ENCODE data around the gene ABCA3. TPM values are rescaled to one million over a fixed set of nuclear protein-coding genes. Genes with fewer than 3 reads are reported as not detected.

ABCA3 gene
- total RNA-seq, 6 donors from 2014 or later = 337 to 619 (median 455) TPM

GRCh38 chr16:2280461-2280860, 60.1 kb downstream of the ABCA3 start:
- H3K36me3 ChIP-seq = peaks cover 21 to 88% (median 79%) of the 10 kb centered on the region in 4 donors
- H3K9me3 ChIP-seq = no peaks in the 10 kb centered on the region
- no peak overlapping the region for H3K4me3 ChIP-seq
- 67 to 90% methylated on average over 1 to 7 of the region's 8 CpGs for WGBS, 2 donors
- H3K27me3 ChIP-seq = no peaks in the 10 kb centered on the region
- no peak for ATAC-seq (ENCODE audit: low FRiP score in 2 of 2)
- TF ChIP-seq POLR2AphosphoS5 (IDR thresholded peaks at IDR 0.05) (no peak), POLR2A (IDR thresholded peaks at IDR 0.05) (no peak), CTCF (IDR thresholded peaks at IDR 0.05) (no peak), EP300 (IDR thresholded peaks at IDR 0.05) (no peak)
- no peak overlapping the region for H3K27ac ChIP-seq
- H3K4me1 ChIP-seq = no peaks in the 10 kb centered on the region
- no peak for DNase-seq

- TF ChIP-seq POLR2A (IDR thresholded peaks at IDR 0.05) = no peak
- TF ChIP-seq POLR2AphosphoS5 (IDR thresholded peaks at IDR 0.05) = no peak
- Histone ChIP-seq H3K4me3 (no peak overlapping the region), H3K4me1 (no peaks in the 10 kb centered on the region), H3K9me3 (no peaks in the 10 kb centered on the region), H3K27ac (no peak overlapping the region), H3K27me3 (no peaks in the 10 kb centered on the region), H3K36me3 (peaks cover 16 to 75% (median 68%) of the 10 kb centered on the region in 4 donors)
- DNase-seq (no peak), ATAC-seq (ENCODE audit: low FRiP score in 2 of 2) (no peak)
- WGBS, 2 donors = 80 to 88% methylated on average over 6 to 26 of the region's 26 CpGs
These were observed 61.4 kb downstream of the ABCA3 start for GRCh38 chr16:2278956-2279800.

GRCh38 chr16:2278272-2278608, 62.3 kb downstream of the ABCA3 start:
- whole genome bisulfite sequencing, 2 donors = 94% methylated on average over 14 of the region's 14 CpGs; no CpG with 5 or more reads in 1 of the 2 donors

GRCh38 chr16:2277466-2278271, 62.9 kb downstream of the ABCA3 start:
- Histone ChIP-seq H3K36me3 (peaks cover 16 to 60% (median 54%) of the 10 kb centered on the region in 4 donors), H3K9me3 (no peaks in the 10 kb centered on the region), H3K4me3 (no peak overlapping the region), H3K27me3 (no peaks in the 10 kb centered on the region), H3K4me1 (peaks cover 0 to under 1% (median 0%) of the 10 kb centered on the region in 4 donors), H3K27ac (no peak overlapping the region)
- WGBS, 2 donors = 90 to 95% methylated on average over 16 to 22 of the region's 25 CpGs
- ATAC-seq (ENCODE audit: low FRiP score in 2 of 2) = no peak
- no peak for DNase-seq
- no peak for TF ChIP-seq POLR2A (IDR thresholded peaks at IDR 0.05)
- no peak for TF ChIP-seq CTCF (IDR thresholded peaks at IDR 0.05)
- no peak for TF ChIP-seq POLR2AphosphoS5 (IDR thresholded peaks at IDR 0.05)
- TF ChIP-seq EP300 (IDR thresholded peaks at IDR 0.05) = no peak

More at GRCh38 chr16:2278272-2278608, 62.3 kb downstream of the ABCA3 start:
- TF ChIP-seq POLR2AphosphoS5 (IDR thresholded peaks at IDR 0.05) = no peak
- TF ChIP-seq POLR2A (IDR thresholded peaks at IDR 0.05) = no peak
- TF ChIP-seq EP300 (IDR thresholded peaks at IDR 0.05) = no peak
- no peak for TF ChIP-seq CTCF (IDR thresholded peaks at IDR 0.05)
- DNase-seq = no peak
- no peaks in the 10 kb centered on the region for H3K4me1 ChIP-seq
- peaks cover 16 to 66% (median 60%) of the 10 kb centered on the region in 4 donors for H3K36me3 ChIP-seq
- no peak for ATAC-seq (ENCODE audit: low FRiP score in 2 of 2)
- H3K9me3 ChIP-seq = no peaks in the 10 kb centered on the region
- no peak overlapping the region for H3K27ac ChIP-seq
- no peaks in the 10 kb centered on the region for H3K27me3 ChIP-seq
- H3K4me3 ChIP-seq = no peak overlapping the region

All from upper lobe of left lung (tissue), 6 donors.